SK-N-MC (cell line): ENCODE results near the gene CCDC40.

Experiments
- DNase-seq: peaks from one replicate; pipeline ENCODE4 v3.0.0-alpha.2; 2011; ENCODE audit warnings: low read depth, low spot score
- H3K27ac ChIP-seq: fragments of 200-600 bp; sonication (generic); 2 replicates; pipeline ENCODE4 v1.5.1; 2016; ENCODE audit warnings: mixed run types
- H3K36me3 ChIP-seq: fragments of 200-600 bp; sonication (generic); 2 replicates; pipeline ENCODE4 v1.6.1; 2017; ENCODE audit warnings: antibody characterized with exemption, low read length, mixed read lengths; ENCODE audit not compliant: insufficient read depth
- H3K4me3 ChIP-seq: fragments of 200-600 bp; sonication (generic); 2 replicates; pipeline ENCODE4 v1.5.1; 2016
- H3K9ac ChIP-seq: fragments of 200-600 bp; sonication (generic); 2 replicates; pipeline ENCODE4 v1.8.0; 2017; ENCODE audit warnings: mixed run types, mixed read lengths; ENCODE audit not compliant: insufficient read length
- H3K9me3 ChIP-seq: fragments of 200-600 bp; sonication (generic); 2 replicates; pipeline ENCODE4 v1.6.1; 2017; ENCODE audit warnings: low read depth, mild to moderate bottlenecking, antibody characterized with exemption, low read length, moderate library complexity, mixed read lengths
- EZH2 ChIP-seq: fragments of 200-600 bp; sonication (generic); IDR thresholded peaks from one replicate; pipeline ENCODE4 v1.6.1; 2017; ENCODE audit warnings: antibody characterized with exemption
- FOXP2 ChIP-seq: optimal IDR thresholded peaks from 2 replicates; pipeline ENCODE3; 2011; ENCODE audit warnings: mild to moderate bottlenecking, moderate library complexity; ENCODE audit not compliant: insufficient read depth; ENCODE audit errors: extremely low read length, control extremely low read depth
- POLR2AphosphoS5 ChIP-seq: IDR thresholded peaks from 2 replicates; pipeline ENCODE4 v1.6.1; 2012; ENCODE audit warnings: mild to moderate bottlenecking, low read depth, low read length, borderline replicate concordance

The CCDC40 gene

DNA sequence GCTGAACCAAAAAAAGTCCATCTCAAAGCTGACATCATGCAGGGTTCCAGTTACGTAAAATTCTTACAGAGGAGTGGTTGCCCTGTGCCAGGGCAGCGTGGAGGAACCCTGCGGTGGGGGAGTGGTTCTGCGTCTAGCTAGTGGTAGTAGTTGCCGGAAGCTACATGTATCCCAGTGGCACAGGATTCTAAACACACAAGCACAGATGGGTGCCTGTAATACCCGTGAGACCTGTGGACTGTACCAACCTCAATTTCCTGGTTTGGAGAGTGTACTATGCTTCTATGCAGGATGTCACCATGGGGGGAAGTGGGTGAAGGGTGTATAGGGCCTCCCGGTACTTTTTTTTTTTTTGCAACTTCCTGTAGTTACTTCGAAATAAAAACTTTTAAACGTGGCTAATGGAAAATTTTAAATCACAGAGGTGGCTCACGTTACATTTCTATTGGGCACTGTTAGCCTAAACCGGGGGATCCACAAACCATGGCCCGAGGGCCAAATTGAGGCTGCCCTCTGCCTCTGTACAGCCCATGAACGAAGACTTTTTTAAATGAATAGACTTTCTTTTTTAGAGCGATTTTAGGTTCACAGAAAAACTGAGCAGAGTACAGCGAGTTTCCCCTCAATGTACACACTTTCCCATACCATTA lies 39.3 kb upstream of the CCDC40 start:
- Histone ChIP-seq H3K36me3 (no peaks in the 10 kb centered on the region), H3K9ac (peak overlapping the region; percentile 57), H3K9me3 (no peaks in the 10 kb centered on the region), H3K27ac (peak overlapping the region; percentile 95), H3K4me3 (peak overlapping the region; percentile 62)
- peak; percentile 93 for DNase-seq
- TF ChIP-seq POLR2AphosphoS5 (no peak), EZH2 (no peak), FOXP2 (peak; percentile 66)

DNA sequence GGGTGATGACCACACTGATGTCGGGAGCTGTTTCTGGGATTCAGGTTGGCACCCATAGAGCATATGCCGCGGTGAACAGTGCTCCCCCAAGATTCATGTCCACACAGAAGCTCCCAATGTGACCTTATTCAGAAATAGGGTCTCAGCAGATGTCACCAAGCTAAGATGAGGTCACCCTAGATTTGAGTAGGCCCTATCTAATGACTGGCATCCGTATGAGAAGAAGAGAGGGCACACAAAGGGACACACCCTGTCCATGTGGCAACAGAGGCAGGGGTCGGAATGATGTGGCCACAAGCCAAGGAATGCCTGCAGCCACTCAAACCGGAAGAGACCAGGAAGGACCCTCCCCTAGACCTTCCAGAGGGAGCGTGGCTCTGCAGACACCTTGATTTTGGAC lies 36.3 kb upstream of the CCDC40 start:
- H3K9ac ChIP-seq = no peak overlapping the region
- no peaks in the 10 kb centered on the region for H3K36me3 ChIP-seq
- no peak for DNase-seq
- H3K27ac ChIP-seq = no peak overlapping the region
- no peak overlapping the region for H3K4me3 ChIP-seq
- TF ChIP-seq POLR2AphosphoS5 (no peak), FOXP2 (no peak), EZH2 (no peak)
- no peaks in the 10 kb centered on the region for H3K9me3 ChIP-seq

DNA sequence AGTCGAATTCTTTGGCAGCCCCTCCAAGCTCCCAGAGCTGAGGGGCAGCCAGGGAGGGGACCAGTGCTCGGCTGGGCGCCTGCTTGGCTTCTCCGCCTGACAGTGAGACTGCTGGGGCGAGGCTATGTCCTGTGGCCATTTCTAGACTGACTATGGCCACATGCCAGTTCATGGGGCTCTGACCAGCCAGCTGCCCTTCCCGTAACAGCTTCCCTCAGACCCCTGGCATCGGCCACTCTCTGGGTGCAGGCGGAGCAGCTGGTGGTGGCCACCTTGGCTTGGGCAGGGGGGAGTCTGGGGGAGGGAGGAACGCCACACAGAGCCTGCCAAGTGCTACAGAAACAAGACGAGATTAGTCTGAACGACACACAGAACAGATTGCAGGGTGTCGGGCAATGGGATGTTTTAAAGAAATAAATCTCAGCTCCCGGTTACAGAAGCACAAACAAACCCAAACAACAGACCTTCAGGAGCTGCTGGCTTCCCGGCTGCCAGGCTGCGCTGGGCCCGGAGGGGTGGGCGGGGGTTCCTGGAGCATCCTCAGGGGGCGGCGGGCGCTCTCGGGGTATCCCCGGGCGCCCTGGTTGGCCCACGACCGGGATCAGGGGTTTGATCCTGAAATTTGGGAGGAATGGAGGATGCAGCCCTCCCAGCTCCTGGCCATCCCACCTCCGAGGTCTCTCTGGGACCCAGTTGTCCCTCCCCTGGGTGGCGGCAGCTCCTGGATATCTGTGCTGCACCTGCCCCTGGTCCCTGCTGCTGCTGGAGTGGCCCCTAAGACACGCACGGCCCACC lies 35.3 kb upstream of the CCDC40 start:
- TF ChIP-seq POLR2AphosphoS5 (no peak), FOXP2 (no peak), EZH2 (no peak)

DNA sequence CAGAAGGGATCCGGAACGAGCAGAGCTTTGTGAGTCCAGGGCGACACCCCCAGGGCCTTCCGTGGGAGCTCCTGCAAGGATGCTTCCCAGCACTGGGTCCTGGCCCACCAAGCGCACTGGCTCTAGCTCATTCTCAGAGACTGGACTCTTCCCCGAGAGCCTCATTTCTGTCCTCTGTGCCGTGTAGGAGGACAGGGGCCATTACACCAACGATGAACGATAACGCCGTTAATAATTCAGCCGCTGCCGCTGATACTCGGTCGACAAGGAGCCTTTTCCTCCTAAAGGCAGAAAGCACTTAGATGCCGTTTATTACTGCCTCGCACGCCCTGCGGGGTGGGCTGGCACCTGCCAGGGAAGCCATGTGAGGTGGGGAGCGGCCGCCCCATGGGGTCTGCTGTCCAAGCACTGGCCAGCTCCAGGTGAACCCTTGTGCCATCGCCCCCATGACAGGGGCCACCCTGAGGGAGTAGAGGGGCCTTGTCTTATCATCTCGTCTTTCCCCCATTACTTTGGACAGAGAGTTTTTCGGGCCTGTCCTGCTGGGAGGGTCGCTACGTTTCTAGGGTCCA lies 34.3 kb upstream of the CCDC40 start:
- DNase-seq = no peak
- no peak overlapping the region for H3K27ac ChIP-seq
- H3K36me3 ChIP-seq = no peaks in the 10 kb centered on the region
- TF ChIP-seq FOXP2 = no peak
- no peak for TF ChIP-seq POLR2AphosphoS5
- TF ChIP-seq EZH2 = no peak
- no peak overlapping the region for H3K4me3 ChIP-seq
- no peak overlapping the region for H3K9ac ChIP-seq
- H3K9me3 ChIP-seq = no peaks in the 10 kb centered on the region

More for the DNA sequence above, 35.3 kb upstream of the CCDC40 start:
- no peaks in the 10 kb centered on the region for H3K36me3 ChIP-seq
- H3K9ac ChIP-seq = no peak overlapping the region
- H3K4me3 ChIP-seq = no peak overlapping the region
- no peak for DNase-seq
- H3K9me3 ChIP-seq = no peaks in the 10 kb centered on the region
- no peak overlapping the region for H3K27ac ChIP-seq

DNA sequence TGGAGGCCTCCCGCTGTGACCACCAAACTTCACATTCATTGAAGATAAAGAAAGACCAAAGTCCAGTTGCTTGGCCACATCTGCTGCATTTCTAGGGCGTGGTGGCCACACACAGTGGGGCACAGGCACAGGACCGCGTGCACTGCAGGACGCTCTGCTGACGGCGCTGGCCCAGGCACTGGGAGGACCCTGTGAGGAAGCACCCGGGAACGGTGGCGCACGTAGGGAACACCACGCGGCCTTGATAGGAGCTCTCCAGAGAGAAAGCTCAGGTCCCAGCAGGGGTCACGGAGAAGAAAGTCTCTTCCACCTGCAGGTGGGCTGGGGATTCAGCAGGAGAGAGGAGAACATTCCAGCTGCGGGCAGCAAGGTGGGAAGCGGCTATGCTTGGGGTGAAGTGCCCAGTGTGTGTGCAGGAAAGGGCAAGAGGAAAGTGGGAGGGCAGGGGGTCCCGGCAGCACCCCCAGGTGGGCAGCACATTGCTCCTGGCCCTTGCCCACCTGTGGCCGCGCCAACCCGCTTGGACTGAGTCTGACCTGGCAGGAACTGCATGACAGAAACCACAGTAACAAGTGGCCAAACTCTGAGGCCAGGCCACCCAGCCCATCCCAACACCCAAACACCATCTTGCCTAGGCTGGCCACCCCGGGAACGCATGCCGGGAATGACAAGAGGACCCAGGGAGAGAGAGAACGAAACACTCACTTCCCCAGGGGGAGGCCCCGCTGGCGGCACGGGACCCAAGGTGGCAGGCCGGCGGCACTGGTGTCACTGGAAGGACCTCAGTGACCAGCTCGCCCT lies 33.6 kb upstream of the CCDC40 start:
- no peak overlapping the region for H3K27ac ChIP-seq
- no peaks in the 10 kb centered on the region for H3K36me3 ChIP-seq
- H3K9me3 ChIP-seq = no peaks in the 10 kb centered on the region
- H3K9ac ChIP-seq = no peak overlapping the region
- no peak overlapping the region for H3K4me3 ChIP-seq
- TF ChIP-seq FOXP2 (no peak), POLR2AphosphoS5 (no peak), EZH2 (no peak)
- no peak for DNase-seq

DNA sequence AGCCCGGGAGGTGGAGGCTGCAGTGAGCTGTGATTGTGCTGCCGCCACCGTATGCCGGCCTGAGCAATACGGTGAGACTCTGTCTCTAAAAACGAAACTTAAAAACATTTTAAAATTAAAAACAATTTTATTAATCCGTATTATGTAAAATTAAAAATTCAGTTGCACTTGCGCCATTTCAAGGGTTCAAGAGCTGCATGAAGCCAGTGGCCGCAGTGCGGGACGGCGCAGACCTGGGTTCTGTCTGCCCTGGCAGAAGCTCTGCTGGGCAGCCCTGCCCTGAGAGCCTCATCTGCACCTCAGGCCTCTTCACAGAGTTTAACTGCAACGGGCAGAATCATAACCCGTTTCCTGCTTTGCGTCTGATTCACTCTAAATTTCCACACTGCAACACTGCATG lies 32.5 kb upstream of the CCDC40 start:
- no peaks in the 10 kb centered on the region for H3K36me3 ChIP-seq
- TF ChIP-seq POLR2AphosphoS5 (no peak), FOXP2 (no peak), EZH2 (no peak)

DNA sequence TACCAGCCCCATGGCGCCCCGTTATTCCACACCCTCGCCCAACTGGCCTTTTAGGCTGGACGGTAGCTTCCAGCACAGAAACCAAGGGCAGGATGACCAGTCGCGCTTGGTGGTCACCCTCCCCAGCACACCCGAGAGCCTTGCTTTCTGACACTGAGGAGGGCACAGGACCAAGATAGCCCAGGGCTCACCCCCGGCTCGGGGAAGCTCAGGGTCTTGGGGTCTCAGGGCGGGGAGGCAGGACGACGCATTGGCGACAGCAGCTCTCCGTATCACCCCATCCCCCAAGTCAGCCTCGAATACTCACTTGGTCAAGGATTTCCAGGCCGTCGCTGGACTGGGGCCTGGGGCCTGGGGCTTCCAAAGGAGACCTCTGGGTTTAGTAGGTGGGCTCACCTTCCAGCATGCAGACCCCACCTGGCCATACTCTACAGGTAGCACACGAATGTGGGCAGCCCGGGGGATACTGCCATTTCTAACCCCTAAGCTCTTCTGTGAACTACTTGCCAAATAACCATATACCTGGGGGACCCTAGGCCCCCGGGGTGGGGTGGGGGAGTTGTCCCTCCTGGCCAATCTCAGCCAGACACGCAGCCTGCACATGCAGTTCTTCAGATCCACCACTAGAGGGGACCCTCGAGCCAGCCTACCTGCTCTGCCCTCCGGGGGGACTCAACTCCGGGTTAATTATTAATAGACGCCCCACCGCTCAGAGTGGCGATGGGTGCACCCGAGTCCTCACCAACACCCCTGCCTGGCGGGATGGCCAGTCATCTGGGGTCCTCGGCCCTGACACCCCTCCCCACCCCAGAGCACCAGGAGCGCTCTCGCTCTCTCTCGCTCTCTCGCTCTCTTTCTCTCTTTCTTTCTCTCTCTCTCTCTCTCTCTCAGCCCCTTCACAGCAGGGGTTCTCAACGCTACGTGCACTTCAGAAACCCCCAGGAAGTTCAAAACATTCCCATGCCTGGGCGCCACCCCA lies 30.8 kb upstream of the CCDC40 start:
- H3K27ac ChIP-seq = no peak overlapping the region
- H3K9ac ChIP-seq = no peak overlapping the region
- TF ChIP-seq POLR2AphosphoS5 (no peak), FOXP2 (no peak)
- peak overlapping the region; percentile 52 for H3K4me3 ChIP-seq
- DNase-seq = no peak
- no peaks in the 10 kb centered on the region for H3K9me3 ChIP-seq
- no peaks in the 10 kb centered on the region for H3K36me3 ChIP-seq

More for the DNA sequence above, 32.5 kb upstream of the CCDC40 start:
- no peak overlapping the region for H3K4me3 ChIP-seq
- no peak overlapping the region for H3K27ac ChIP-seq
- no peak overlapping the region for H3K9ac ChIP-seq
- no peaks in the 10 kb centered on the region for H3K9me3 ChIP-seq
- DNase-seq = no peak

DNA sequence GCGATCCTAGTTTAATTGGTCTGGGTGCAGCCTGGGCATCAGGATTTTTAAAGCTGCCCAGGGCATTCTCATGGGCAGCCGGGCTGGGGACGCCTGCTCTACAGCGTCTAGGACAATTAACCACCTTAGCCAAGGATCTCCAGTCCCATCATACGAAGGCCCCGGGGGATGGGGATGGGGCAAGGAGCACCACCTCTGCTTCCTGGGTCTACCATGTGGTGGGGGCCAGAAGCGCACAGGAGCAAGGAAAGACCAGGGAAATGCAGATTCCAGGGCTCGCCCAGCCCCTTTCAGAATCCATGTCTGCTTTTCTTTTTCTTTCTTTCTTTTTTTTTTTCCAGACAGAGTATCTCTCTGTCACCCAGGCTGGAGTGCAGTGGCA lies 30.1 kb upstream of the CCDC40 start:
- TF ChIP-seq POLR2AphosphoS5 (no peak), FOXP2 (no peak), EZH2 (no peak)
- H3K36me3 ChIP-seq = no peaks in the 10 kb centered on the region
- no peaks in the 10 kb centered on the region for H3K9me3 ChIP-seq
- no peak overlapping the region for H3K27ac ChIP-seq
- DNase-seq = no peak
- no peak overlapping the region for H3K9ac ChIP-seq
- H3K4me3 ChIP-seq = peak overlapping the region; percentile 52
